ENCODE measurements around the gene MOB2.

GRCh38 chr11:1421291-1421690 lies 65.3 kb downstream of the MOB2 start:
- TF ChIP-seq TAF1 (conservative IDR thresholded peaks at IDR 0.05) (no peak), REST (IDR thresholded peaks at IDR 0.05) (no peak), CTCF (IDR thresholded peaks at IDR 0.05; ENCODE audit: low read depth, low read length, missing input control) (no peak)

Data from liver (tissue), 3 donors.